Thyroid gland (tissue), 4 donors: ENCODE data around the gene SHE. TPM values are rescaled to one million over a fixed set of nuclear protein-coding genes. Genes with fewer than 3 reads are reported as not detected.

ENCODE experiments used
- DNase-seq, 2 donors: peaks; one replicate each; pipeline ENCODE4 v3.0.0-alpha.2; 2019
- H3K27ac ChIP-seq, 3 donors: fragments of 200-600 bp; sonication (generic); 1 replicate in 2 of 3; 2 replicates in 1 of 3; pipeline ENCODE4 v1.5.1; 2016 to 2019; ENCODE audit warnings: mild to moderate bottlenecking in 1 of 3, moderate library complexity in 1 of 3
- H3K27me3 ChIP-seq: fragments of 200-600 bp; sonication (generic); one replicate; pipeline ENCODE4 v1.5.1; 2019
- H3K36me3 ChIP-seq, 2 donors: fragments of 200-600 bp; sonication (generic); one replicate each; pipeline ENCODE4 v1.5.1; 2016 to 2019
- H3K4me1 ChIP-seq, 2 donors: fragments of 200-600 bp; sonication (generic); one replicate each; pipeline ENCODE4 v1.5.1; 2017 to 2019
- H3K4me3 ChIP-seq, 3 donors: fragments of 200-600 bp; sonication (generic); replicated peaks in 1 of 3; 1 replicate in 2 of 3; 2 replicates in 1 of 3; pipeline ENCODE4 v1.5.1; 2016; ENCODE audit warnings: mild to moderate bottlenecking in 1 of 3
- H3K9me3 ChIP-seq: fragments of 200-600 bp; sonication (generic); one replicate; pipeline ENCODE4 v1.5.1; 2017
- CTCF ChIP-seq, 6 experiments: fragments of 200-600 bp in 3 of 6; fragments of 450-650 bp in 3 of 6; sonication (generic) in 3 of 6; IDR thresholded peaks; one replicate each; pipeline ENCODE4 v1.5.1; 2016 to 2019; ENCODE audit warnings: antibody characterized with exemption in 6 of 6, mild to moderate bottlenecking in 2 of 6, inconsistent platforms in 1 of 6, moderate library complexity in 1 of 6
- POLR2A ChIP-seq, 2 donors: fragments of 450-650 bp; IDR thresholded peaks; one replicate each; pipeline ENCODE4 v1.6.1; 2017; ENCODE audit warnings: antibody characterized with exemption in 2 of 2, mild to moderate bottlenecking in 2 of 2, moderate library complexity in 1 of 2
- WGBS, 2 donors: methylation state at CpG; one replicate each; pipeline ENCODE4 v1.1.5; 2017; 5-methylcytosine and 5-hydroxymethylcytosine counted together
- intact Hi-C: fragments of 100-400 bp; cut with DNase I; formaldehyde crosslinking; loops from one replicate; pipeline ENCODE4 v1.15.1; 2023
- total RNA-seq, 4 donors: library from RNA; depleted of rRNA; stranded (reverse); fragments of >200 nt; gene quantifications; one replicate each; pipeline ENCODE4 v1.2.3, GENCODE V29; 2016

SHE gene
- total RNA-seq, 4 donors from 2014 or later, result 35.8 to 56.0 (median 43.0) TPM

- TF ChIP-seq POLR2A (IDR thresholded peaks at IDR 0.05) (no peak), CTCF (IDR thresholded peaks at IDR 0.05) (no peak)
- Histone ChIP-seq H3K27me3 (no peaks in the 10 kb centered on the region), H3K9me3 (no peaks in the 10 kb centered on the region), H3K4me3 (no peak overlapping the region), H3K36me3 (no peaks in the 10 kb centered on the region), H3K27ac (no peak overlapping the region), H3K4me1 (peaks cover 0 to 6% of the 10 kb centered on the region in 2 donors)
- WGBS, 2 donors, result 89 to 95% methylated on average over 8 of the region's 8 CpGs
- DNase-seq, result no peak
- intact Hi-C loops, result loop anchor here (5.0 kb wide), 1 partner anchor 279 kb away; no protein-coding TSS in a partner anchor
Measured at GRCh38 chr1:154478013-154478412, 24.2 kb downstream of the SHE start.

- intact Hi-C loops, result loop anchor here (5.0 kb wide), 1 partner anchor 281 kb away; no protein-coding TSS in a partner anchor
- Histone ChIP-seq H3K27me3 (no peaks in the 10 kb centered on the region), H3K27ac (no peak overlapping the region), H3K36me3 (no peaks in the 10 kb centered on the region), H3K4me3 (no peak overlapping the region), H3K9me3 (no peaks in the 10 kb centered on the region), H3K4me1 (peaks cover 0 to 6% of the 10 kb centered on the region in 2 donors)
- DNase-seq, result no peak
- TF ChIP-seq CTCF (IDR thresholded peaks at IDR 0.05) (no peak), POLR2A (IDR thresholded peaks at IDR 0.05) (no peak)
- 89 to 93% methylated on average over 1 of the region's 1 CpG for WGBS, 2 donors
Measured at GRCh38 chr1:154476791-154477190, 25.4 kb downstream of the SHE start.

GRCh38 chr1:154474802-154475201 is 27.4 kb downstream of the SHE start:
- H3K9me3 ChIP-seq, result no peaks in the 10 kb centered on the region
- peaks cover 0 to 3% of the 10 kb centered on the region in 2 donors for H3K4me1 ChIP-seq
- peak; percentile 58 to 68 for DNase-seq
- intact Hi-C loops, result loop anchor here (5.0 kb wide), 1 partner anchor 282 kb away; no protein-coding TSS in a partner anchor
- no peaks in the 10 kb centered on the region for H3K27me3 ChIP-seq
- WGBS, 2 donors, result 56 to 63% methylated on average over 3 of the region's 3 CpGs
- no peak for TF ChIP-seq CTCF (IDR thresholded peaks at IDR 0.05)
- no peak for TF ChIP-seq POLR2A (IDR thresholded peaks at IDR 0.05)
- no peak overlapping the region for H3K4me3 ChIP-seq
- H3K27ac ChIP-seq, result no peak overlapping the region
- no peaks in the 10 kb centered on the region for H3K36me3 ChIP-seq

GRCh38 chr1:154471304-154471703 is 30.9 kb downstream of the SHE start:
- H3K9me3 ChIP-seq, result no peaks in the 10 kb centered on the region
- whole genome bisulfite sequencing, 2 donors, result 93 to 99% methylated on average over 2 of the region's 2 CpGs
- H3K4me1 ChIP-seq, result peaks cover 7% of the 10 kb centered on the region in 2 donors
- H3K27me3 ChIP-seq, result no peaks in the 10 kb centered on the region
- H3K27ac ChIP-seq, result no peak overlapping the region
- no peaks in the 10 kb centered on the region for H3K36me3 ChIP-seq
- no peak for DNase-seq
- intact Hi-C loops, result no loop called here
- no peak overlapping the region for H3K4me3 ChIP-seq
- no peak for TF ChIP-seq CTCF (IDR thresholded peaks at IDR 0.05)
- TF ChIP-seq POLR2A (IDR thresholded peaks at IDR 0.05), result no peak

GRCh38 chr1:154469844-154470560 is 32.2 kb downstream of the SHE start:
- Histone ChIP-seq H3K27me3 (no peaks in the 10 kb centered on the region), H3K27ac (no peak overlapping the region), H3K4me1 (peaks cover 13 to 14% of the 10 kb centered on the region in 2 donors), H3K9me3 (no peaks in the 10 kb centered on the region), H3K36me3 (no peaks in the 10 kb centered on the region), H3K4me3 (no peak overlapping the region)
- TF ChIP-seq POLR2A (IDR thresholded peaks at IDR 0.05) (no peak), CTCF (IDR thresholded peaks at IDR 0.05) (no peak)
- intact Hi-C loops, result no loop called here
- WGBS, 2 donors, result 84 to 89% methylated on average over 10 of the region's 10 CpGs
- peak in 1 of 2 donors; percentile 10 for DNase-seq
